ENCODE measurements around the gene CFAP74.

DNA sequence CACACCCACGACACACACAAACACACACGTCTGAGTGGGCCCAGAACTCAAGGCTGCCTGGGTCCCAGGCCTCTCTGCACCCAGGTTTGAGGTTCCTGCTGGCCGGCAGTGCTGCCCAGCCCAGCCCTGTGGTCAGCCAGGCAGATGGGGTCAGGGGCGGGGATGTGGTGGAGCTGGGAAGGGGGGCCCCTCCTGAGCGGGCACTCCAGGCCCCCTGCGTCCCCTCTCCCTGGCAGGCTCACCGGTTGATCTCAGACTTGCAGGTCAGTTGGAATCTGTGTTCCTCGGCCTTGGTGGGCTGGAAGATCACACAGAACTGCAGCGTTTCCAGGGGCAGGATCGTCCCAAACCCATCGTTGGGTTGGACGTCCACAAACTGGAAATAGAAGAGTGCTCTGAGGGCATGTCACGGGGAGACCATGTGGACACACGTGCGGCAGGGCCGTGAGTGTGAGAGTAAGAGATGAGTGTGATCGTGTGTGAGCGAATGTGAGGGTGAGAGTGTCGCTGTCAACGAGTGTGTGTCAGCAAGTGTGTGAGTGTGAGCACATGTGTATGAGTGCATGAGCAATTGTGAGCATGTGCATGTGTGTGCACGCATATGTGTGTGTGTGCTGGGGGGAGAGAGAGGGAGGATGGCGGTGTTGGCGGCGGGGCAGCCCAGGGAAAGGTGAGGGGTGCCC is 64.8 kb downstream of the CFAP74 start:
- TF ChIP-seq, protein P1, sequence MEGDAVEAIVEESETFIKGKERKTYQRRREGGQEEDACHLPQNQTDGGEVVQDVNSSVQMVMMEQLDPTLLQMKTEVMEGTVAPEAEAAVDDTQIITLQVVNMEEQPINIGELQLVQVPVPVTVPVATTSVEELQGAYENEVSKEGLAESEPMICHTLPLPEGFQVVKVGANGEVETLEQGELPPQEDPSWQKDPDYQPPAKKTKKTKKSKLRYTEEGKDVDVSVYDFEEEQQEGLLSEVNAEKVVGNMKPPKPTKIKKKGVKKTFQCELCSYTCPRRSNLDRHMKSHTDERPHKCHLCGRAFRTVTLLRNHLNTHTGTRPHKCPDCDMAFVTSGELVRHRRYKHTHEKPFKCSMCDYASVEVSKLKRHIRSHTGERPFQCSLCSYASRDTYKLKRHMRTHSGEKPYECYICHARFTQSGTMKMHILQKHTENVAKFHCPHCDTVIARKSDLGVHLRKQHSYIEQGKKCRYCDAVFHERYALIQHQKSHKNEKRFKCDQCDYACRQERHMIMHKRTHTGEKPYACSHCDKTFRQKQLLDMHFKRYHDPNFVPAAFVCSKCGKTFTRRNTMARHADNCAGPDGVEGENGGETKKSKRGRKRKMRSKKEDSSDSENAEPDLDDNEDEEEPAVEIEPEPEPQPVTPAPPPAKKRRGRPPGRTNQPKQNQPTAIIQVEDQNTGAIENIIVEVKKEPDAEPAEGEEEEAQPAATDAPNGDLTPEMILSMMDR (IDR thresholded peaks at IDR 0.05) = no peak
- no peak for TF ChIP-seq POLR2A (IDR thresholded peaks at IDR 0.05)

Measured in thyroid gland (tissue), 4 donors.